Endothelial cell of umbilical vein (primary cell): Measurements from ENCODE around the gene SGTB. TPM values are rescaled to one million over a fixed set of nuclear protein-coding genes. Genes with fewer than 3 reads are reported as not detected.

Source experiments
- BruUV-seq: library from RNA; stranded (reverse); fragments of 400-500 nt; replicated peaks from 2 replicates; lab custom pipeline; 2021; lab: Mats Ljungman, UMichigan
- CTCF ChIA-PET: fragments of 300-600, 350-600 bp; sonication (Branson Sonifier 250); formaldehyde crosslinking; loops from one replicate; lab custom pipeline; 2021; ENCODE audit warnings: antibody characterized with exemption, inconsistent platforms; lab: Charles Lee
- POLR2A ChIA-PET: fragments of 300-600, 350-600 bp; sonication (Branson Sonifier 250); formaldehyde crosslinking; loops from one replicate; lab custom pipeline; 2021; ENCODE audit warnings: antibody characterized with exemption, inconsistent platforms; lab: Charles Lee
- DNase-seq: peaks from one replicate; pipeline ENCODE4 v3.0.0-alpha.2; 2011; ENCODE audit warnings: low read depth, low spot score
- FAIRE-seq: peaks from 2 replicates; lab custom pipeline; 2011; peaks lifted over from hg19 to GRCh38; lab: Jason Lieb, UNC
- H2AFZ ChIP-seq: 2 replicates; pipeline ENCODE4 v1.6.0; 2012; ENCODE audit warnings: low read depth, low read length, control low read depth, inconsistent platforms
- H3K27ac ChIP-seq: 2 replicates; pipeline ENCODE4 v1.5.1; 2011; ENCODE audit warnings: low read depth, mild to moderate bottlenecking, control low read depth, low read length, moderate library complexity; ENCODE audit not compliant: insufficient read depth
- H3K27me3 ChIP-seq, 2 experiments: 2 replicates each; pipeline versions ENCODE4 v1.6.0 to v1.6.1; 2011; ENCODE audit warnings: low read length in 2 of 2, mixed read lengths in 1 of 2; ENCODE audit not compliant: control insufficient read depth in 2 of 2, insufficient read depth in 2 of 2
- H3K36me3 ChIP-seq, 2 experiments: 2 replicates in 1 of 2; 3 replicates in 1 of 2; pipeline ENCODE4 v1.5.1; 2011; ENCODE audit warnings: low read length in 2 of 2, mild to moderate bottlenecking in 1 of 2, moderate library complexity in 1 of 2; ENCODE audit not compliant: control insufficient read depth in 2 of 2, insufficient read depth in 2 of 2; ENCODE audit errors: extremely low read depth in 1 of 2
- H3K4me1 ChIP-seq: 3 replicates; pipeline ENCODE4 v1.5.1; 2011; ENCODE audit warnings: mild to moderate bottlenecking, low read length; ENCODE audit not compliant: control insufficient read depth, insufficient read depth; ENCODE audit errors: extremely low read depth
- H3K4me2 ChIP-seq: 2 replicates; pipeline ENCODE4 v1.6.1; 2011; ENCODE audit warnings: low read length, control low read depth, mixed read lengths; ENCODE audit not compliant: insufficient read depth
- H3K4me3 ChIP-seq, 3 experiments: fragments of 200-600 bp in 1 of 3; sonication (generic), shearing (Covaris generic) in 1 of 3; replicated peaks in 1 of 3; 2 replicates each; pipeline ENCODE4 v1.5.1; 2011 to 2016; ENCODE audit warnings: control low read depth in 3 of 3, low read length in 3 of 3, mild to moderate bottlenecking in 2 of 3, inconsistent platforms in 1 of 3, low read depth in 1 of 3, moderate library complexity in 1 of 3; ENCODE audit not compliant: insufficient read depth in 1 of 3
- H3K79me2 ChIP-seq: 2 replicates; pipeline ENCODE4 v1.6.0; 2012; ENCODE audit warnings: low read length, inconsistent platforms; ENCODE audit not compliant: control insufficient read depth, insufficient read depth
- H3K9ac ChIP-seq: replicated peaks from 2 replicates; pipeline ENCODE3; 2011; ENCODE audit warnings: low read length, control low read depth; ENCODE audit not compliant: insufficient read depth; ENCODE audit errors: extremely low read depth
- H3K9me1 ChIP-seq: replicated peaks from 3 replicates; pipeline ENCODE4 v1.6.0; 2011; ENCODE audit warnings: mild to moderate bottlenecking, low read length; ENCODE audit not compliant: control insufficient read depth, insufficient read depth; ENCODE audit errors: extremely low read depth
- H3K9me3 ChIP-seq: replicated peaks from 2 replicates; pipeline ENCODE4 v1.5.1; 2012; ENCODE audit warnings: low read length, inconsistent platforms; ENCODE audit not compliant: control insufficient read depth, insufficient read depth
- H4K20me1 ChIP-seq: replicated peaks from 2 replicates; pipeline ENCODE3; 2011; ENCODE audit warnings: mild to moderate bottlenecking, low read length; ENCODE audit not compliant: control insufficient read depth, insufficient read depth; ENCODE audit errors: extremely low read depth
- EZH2 ChIP-seq: IDR thresholded peaks from 2 replicates; pipeline ENCODE4 v1.6.1; 2012; ENCODE audit warnings: borderline replicate concordance, low read depth, mild to moderate bottlenecking, moderate library complexity, low read length, inconsistent platforms; ENCODE audit not compliant: severe bottlenecking
- FOS ChIP-seq: IDR thresholded peaks from 2 replicates; pipeline ENCODE4 v1.6.1; 2011; ENCODE audit warnings: mild to moderate bottlenecking, low read length, moderate library complexity, borderline replicate concordance; ENCODE audit not compliant: insufficient read depth
- GATA2 ChIP-seq: IDR thresholded peaks from 2 replicates; pipeline ENCODE4 v1.7.0; 2011; ENCODE audit warnings: low read depth, mild to moderate bottlenecking, moderate library complexity, mixed read lengths, low read length; ENCODE audit not compliant: insufficient read length, insufficient read depth
- JUN ChIP-seq: IDR thresholded peaks from 2 replicates; pipeline ENCODE4 v1.6.1; 2011; ENCODE audit warnings: borderline replicate concordance, low read depth; ENCODE audit not compliant: insufficient read length, insufficient read depth
- MYC ChIP-seq: IDR thresholded peaks from one replicate; pipeline ENCODE4 v1.6.1; 2011; ENCODE audit warnings: mild to moderate bottlenecking, low read depth, low read length
- POLR2A ChIP-seq: IDR thresholded peaks from 2 replicates; pipeline ENCODE4 v1.6.1; 2012; ENCODE audit warnings: low read depth, mild to moderate bottlenecking, control low read depth, low read length
- POLR2AphosphoS5 ChIP-seq: IDR thresholded peaks from 2 replicates; pipeline ENCODE4 v1.6.1; 2012; ENCODE audit warnings: low read depth, mild to moderate bottlenecking, control low read depth, low read length, moderate library complexity; ENCODE audit not compliant: insufficient read depth
- dilution Hi-C: fragments of 300-500 bp; cut with MboI; formaldehyde crosslinking; loops from one replicate; pipeline ENCODE4 v1.15.0; 2019; ENCODE audit warnings: low sequenced_read_pairs; ENCODE audit not compliant: extremely low pct_ligation_motif_present
- intact Hi-C: fragments of 100-400 bp; cut with micrococcal nuclease; formaldehyde crosslinking; loops from one replicate; pipeline ENCODE4 v1.10.0; 2022
- polyA plus RNA-seq, 4 experiments: library from polyadenylated mRNA; depleted of rRNA in 3 of 4; stranded (reverse) in 3 of 4; unstranded in 1 of 4; fragments of >200 nt; gene quantifications; 2 replicates each; pipeline versions ENCODE4 v1.2.1 to v1.2.3, GENCODE V29; 2011 to 2012; ENCODE audit warnings: missing spikeins in 1 of 4
- total RNA-seq: library from RNA; stranded (reverse); gene quantifications from 2 replicates; pipeline ENCODE4 v1.2.3, GENCODE V29; 2021
- TF ChIP-seq, protein P1 (sequence below), 2 donors: IDR thresholded peaks; 1 replicate in 1 of 2; 2 replicates in 1 of 2; pipeline ENCODE4 v1.5.1; 2011; ENCODE audit warnings: low read length in 2 of 2, mild to moderate bottlenecking in 2 of 2, moderate library complexity in 2 of 2, control low read depth in 1 of 2, inconsistent platforms in 1 of 2, low read depth in 1 of 2; ENCODE audit not compliant: insufficient read depth in 1 of 2; ENCODE audit errors: extremely low read depth in 1 of 2
- TF ChIP-seq, protein P2 (sequence below): IDR thresholded peaks from 2 replicates; pipeline ENCODE4 v1.6.1; 2011; ENCODE audit not compliant: insufficient read depth, insufficient read length

Gene SGTB
- total and polyA plus RNA-seq, 2 donors (not counting 3 experiments of a cell fraction or from before 2014, with no cell fraction given), result 3.1 to 14.1 TPM

DNA sequence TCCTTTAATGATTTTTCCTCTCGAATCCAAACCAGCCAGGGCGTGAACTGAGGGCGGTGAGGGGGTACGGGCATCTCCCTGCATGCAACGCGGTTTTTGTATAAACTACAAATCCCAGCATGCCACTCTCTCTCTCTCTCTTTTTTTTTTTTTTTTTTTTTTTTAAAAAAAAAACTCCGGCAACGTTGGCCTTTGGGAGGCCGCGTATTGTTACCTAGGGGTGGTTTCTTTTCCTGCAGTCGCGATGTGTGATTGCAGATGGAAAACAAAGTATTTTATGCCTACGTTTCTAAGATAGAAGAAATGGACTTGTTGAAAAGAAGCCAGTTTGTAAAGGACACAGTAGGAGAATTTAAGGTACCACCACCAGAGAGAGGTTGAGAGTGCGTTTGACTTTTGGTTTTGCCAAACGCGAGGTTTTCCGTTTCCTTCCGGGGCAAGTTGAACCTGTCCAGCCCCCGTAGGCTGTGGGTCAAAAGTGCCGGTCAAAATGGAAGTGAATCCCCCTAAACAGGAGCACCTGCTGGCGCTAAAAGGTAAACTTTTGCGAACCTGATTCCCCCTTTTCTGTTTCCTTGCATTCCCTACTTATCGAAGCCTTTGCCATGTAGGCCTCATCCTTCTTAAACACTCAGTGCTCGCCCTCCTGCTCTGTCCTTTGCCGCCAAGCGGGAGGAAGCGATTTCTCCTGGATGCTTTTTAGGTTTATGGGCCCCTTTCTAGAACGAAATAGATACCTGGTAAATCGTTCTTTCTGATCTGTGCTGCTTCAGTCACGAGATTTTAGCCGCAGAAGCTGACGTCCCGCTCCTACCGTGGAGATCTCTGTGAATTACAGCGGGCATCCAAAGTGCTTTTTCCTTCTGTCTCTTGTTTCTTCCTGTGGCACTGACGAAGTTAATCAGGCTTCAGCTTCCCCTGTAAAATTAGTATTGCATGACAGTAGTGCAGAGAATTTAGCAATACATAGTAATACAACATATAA, 97.0 kb downstream of the SGTB start, which contains the start of the genes SHLD3 and TRAPPC13:
Gene SHLD3, plus strand, starts transcription at position 457 of the 985 bp plus-strand sequence. CDS start 4,561 bp downstream, outside the sequence.
Gene TRAPPC13, plus strand, starts transcription at position 457 of the 985 bp plus-strand sequence. Its CDS starts 34 bp downstream, at position 491.
- TSS peak; percentile 81 for BruUV-seq
- Histone ChIP-seq H3K4me1 (peaks cover 19% of the 10 kb centered on the region), H3K27me3 (no peaks in the 10 kb centered on the region), H2AFZ (peak within 1 kb of the TSS; percentile 94), H3K79me2 (peaks cover 61% of the 10 kb centered on the region), H3K36me3 (peaks cover 0 to 2% of the 10 kb centered on the region in 2 experiments), H3K9ac (peak within 1 kb of the TSS; percentile 85), H4K20me1 (no peaks in the 10 kb centered on the region), H3K4me3 (peak within 1 kb of the TSS; percentile 76 to 97 (median 92)), H3K9me3 (no peaks in the 10 kb centered on the region), H3K27ac (peak within 1 kb of the TSS; percentile 84), H3K9me1 (no peaks in the 10 kb centered on the region), H3K4me2 (peak within 1 kb of the TSS; percentile 100)
- peak; percentile 92 for DNase-seq
- ChIA-PET CTCF (interaction anchor here (1.1 kb wide), 1 partner anchor 102 kb away, joined by 5 read pairs; no protein-coding TSS in a partner anchor), POLR2A (no interaction called here)
- no peak for FAIRE-seq
- intact Hi-C loops (loop anchor here (2.0 to 10.0 kb wide), 3 partner anchors 98 to 520 kb away; partner anchors contain the start of genes ERBIN, NLN, SGTB and SREK1), dilution Hi-C loops (no loop called here)
- TF ChIP-seq MYC, result no peak
- TF ChIP-seq POLR2AphosphoS5, result peak; percentile 43
- TF ChIP-seq JUN, result no peak
- TF ChIP-seq POLR2A, result peak; percentile 56

DNA sequence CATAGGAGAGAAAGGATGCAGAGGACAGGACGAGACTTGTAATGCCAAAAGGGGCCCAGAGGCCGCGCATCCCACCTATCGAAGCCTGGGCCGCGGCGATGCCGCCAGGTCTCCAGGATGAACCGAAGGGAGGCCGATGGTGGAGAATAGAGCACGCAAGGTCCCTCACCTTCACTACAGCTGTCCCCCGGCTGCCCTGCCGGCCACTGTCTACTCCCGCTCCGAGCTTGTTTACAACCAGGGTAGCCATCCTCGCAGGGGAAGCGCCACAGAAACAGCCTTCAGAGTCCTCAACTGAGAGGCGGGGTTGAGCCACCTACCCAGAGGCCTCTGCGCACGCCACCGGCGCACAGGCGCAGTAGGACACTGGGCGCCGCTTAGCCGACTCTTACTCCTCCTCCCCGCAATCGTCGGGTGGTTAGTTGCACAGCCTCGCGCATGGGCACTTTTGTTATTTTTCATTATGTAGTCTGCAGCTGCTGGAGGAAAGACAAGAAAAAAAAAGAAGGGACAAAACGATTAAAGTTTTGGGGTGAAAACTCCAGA, 97.8 kb downstream of the SGTB start, which contains the start of gene TRIM23:
Gene TRIM23, minus strand, starts transcription at position 309 of the 546 bp plus-strand sequence. Its CDS starts 59 bp downstream, at position 250.
- intact Hi-C loops, result loop anchor here (2.0 to 10.0 kb wide), 3 partner anchors 99 to 521 kb away; partner anchors contain the start of genes ERBIN, NLN, SGTB and SREK1
- TF ChIP-seq, protein P1, sequence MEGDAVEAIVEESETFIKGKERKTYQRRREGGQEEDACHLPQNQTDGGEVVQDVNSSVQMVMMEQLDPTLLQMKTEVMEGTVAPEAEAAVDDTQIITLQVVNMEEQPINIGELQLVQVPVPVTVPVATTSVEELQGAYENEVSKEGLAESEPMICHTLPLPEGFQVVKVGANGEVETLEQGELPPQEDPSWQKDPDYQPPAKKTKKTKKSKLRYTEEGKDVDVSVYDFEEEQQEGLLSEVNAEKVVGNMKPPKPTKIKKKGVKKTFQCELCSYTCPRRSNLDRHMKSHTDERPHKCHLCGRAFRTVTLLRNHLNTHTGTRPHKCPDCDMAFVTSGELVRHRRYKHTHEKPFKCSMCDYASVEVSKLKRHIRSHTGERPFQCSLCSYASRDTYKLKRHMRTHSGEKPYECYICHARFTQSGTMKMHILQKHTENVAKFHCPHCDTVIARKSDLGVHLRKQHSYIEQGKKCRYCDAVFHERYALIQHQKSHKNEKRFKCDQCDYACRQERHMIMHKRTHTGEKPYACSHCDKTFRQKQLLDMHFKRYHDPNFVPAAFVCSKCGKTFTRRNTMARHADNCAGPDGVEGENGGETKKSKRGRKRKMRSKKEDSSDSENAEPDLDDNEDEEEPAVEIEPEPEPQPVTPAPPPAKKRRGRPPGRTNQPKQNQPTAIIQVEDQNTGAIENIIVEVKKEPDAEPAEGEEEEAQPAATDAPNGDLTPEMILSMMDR (IDR thresholded peaks at IDR 0.05; ENCODE audit: extremely low read depth in 1 of 2, insufficient read depth in 1 of 2, low read depth in 1 of 2, low read length in 2 of 2), result no peak
- peak; percentile 49 for TF ChIP-seq POLR2AphosphoS5
- TF ChIP-seq MYC, result no peak
- peak; percentile 78 for TF ChIP-seq POLR2A
- TF ChIP-seq, protein P2, sequence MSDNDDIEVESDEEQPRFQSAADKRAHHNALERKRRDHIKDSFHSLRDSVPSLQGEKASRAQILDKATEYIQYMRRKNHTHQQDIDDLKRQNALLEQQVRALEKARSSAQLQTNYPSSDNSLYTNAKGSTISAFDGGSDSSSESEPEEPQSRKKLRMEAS, result no peak
- no peak for TF ChIP-seq GATA2
- TF ChIP-seq JUN, result no peak
- no peak for TF ChIP-seq FOS
- TF ChIP-seq EZH2, result no peak

More for the DNA sequence above, 97.8 kb downstream of the SGTB start, which contains the start of gene TRIM23:
- ChIA-PET POLR2A (no interaction called here), CTCF (interaction anchor here (0.6 to 1.1 kb wide), 3 partner anchors 27 to 719 kb away, joined by 3 to 5 read pairs (median 5); no protein-coding TSS in a partner anchor)
- Histone ChIP-seq H3K9me3 (no peaks in the 10 kb centered on the region), H3K36me3 (no peaks in the 10 kb centered on the region), H3K27me3 (no peaks in the 10 kb centered on the region), H3K4me2 (peak within 1 kb of the TSS; percentile 100), H2AFZ (peak within 1 kb of the TSS; percentile 94), H4K20me1 (no peaks in the 10 kb centered on the region), H3K9ac (peak within 1 kb of the TSS; percentile 85), H3K27ac (peak within 1 kb of the TSS; percentile 84), H3K79me2 (peaks cover 56% of the 10 kb centered on the region), H3K9me1 (no peaks in the 10 kb centered on the region), H3K4me1 (peaks cover 19% of the 10 kb centered on the region), H3K4me3 (peak within 1 kb of the TSS; percentile 76 to 97 (median 92))
- no TSS peak for BruUV-seq
- FAIRE-seq (peak; percentile 71), DNase-seq (peak; percentile 95)
- dilution Hi-C loops, result no loop called here
